Endothelial cell of hepatic sinusoid (primary cell): ENCODE results near the gene BEGAIN.

Experiments
- in situ Hi-C: cut with HindIII; loops from 2 replicates; pipeline ENCODE4 v1.10.0; 2017; ENCODE audit warnings: low sequenced_read_pairs

Gene BEGAIN

GRCh38 chr14:100583245-100583644 lies 4.0 kb downstream of the BEGAIN start:
- in situ Hi-C loops = loop anchor here (5.0 kb wide), 2 partner anchors 46 to 64 kb away; no protein-coding TSS in a partner anchor

GRCh38 chr14:100582496-100583165 lies 4.6 kb downstream of the BEGAIN start:
- in situ Hi-C loops = loop anchor here (5.0 kb wide), 2 partner anchors 45 to 65 kb away; no protein-coding TSS in a partner anchor

GRCh38 chr14:100581228-100582145 lies 5.7 kb downstream of the BEGAIN start:
- in situ Hi-C loops = loop anchor here (5.0 kb wide), 2 partner anchors 44 to 66 kb away; no protein-coding TSS in a partner anchor

- in situ Hi-C loops = loop anchor here (5.0 kb wide), 2 partner anchors 43 to 67 kb away; no protein-coding TSS in a partner anchor
Measured at GRCh38 chr14:100580316-100581227, 6.6 kb downstream of the BEGAIN start.

DNA sequence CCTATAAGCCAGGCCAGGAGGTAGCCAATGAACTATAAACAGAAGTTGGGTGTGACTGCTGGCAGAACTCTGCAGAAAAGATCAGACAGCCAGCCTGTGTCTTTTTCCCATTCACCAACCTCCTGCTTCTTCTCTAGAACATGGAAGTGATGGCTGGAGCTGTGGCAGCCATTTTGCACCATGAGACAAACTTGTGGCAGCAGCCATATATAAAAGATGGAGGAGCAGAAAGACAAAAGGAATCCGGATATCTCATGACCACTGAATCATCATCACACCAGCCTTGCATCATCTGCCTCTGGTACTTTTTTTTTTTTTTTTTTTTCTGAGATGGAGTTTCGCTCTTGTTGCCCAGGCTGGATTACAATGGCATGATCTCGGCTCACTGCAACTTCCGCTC lies 8.7 kb downstream of the BEGAIN start:
- in situ Hi-C loops = no loop called here

GRCh38 chr14:100577986-100578431 lies 9.2 kb downstream of the BEGAIN start:
- in situ Hi-C loops = no loop called here

DNA sequence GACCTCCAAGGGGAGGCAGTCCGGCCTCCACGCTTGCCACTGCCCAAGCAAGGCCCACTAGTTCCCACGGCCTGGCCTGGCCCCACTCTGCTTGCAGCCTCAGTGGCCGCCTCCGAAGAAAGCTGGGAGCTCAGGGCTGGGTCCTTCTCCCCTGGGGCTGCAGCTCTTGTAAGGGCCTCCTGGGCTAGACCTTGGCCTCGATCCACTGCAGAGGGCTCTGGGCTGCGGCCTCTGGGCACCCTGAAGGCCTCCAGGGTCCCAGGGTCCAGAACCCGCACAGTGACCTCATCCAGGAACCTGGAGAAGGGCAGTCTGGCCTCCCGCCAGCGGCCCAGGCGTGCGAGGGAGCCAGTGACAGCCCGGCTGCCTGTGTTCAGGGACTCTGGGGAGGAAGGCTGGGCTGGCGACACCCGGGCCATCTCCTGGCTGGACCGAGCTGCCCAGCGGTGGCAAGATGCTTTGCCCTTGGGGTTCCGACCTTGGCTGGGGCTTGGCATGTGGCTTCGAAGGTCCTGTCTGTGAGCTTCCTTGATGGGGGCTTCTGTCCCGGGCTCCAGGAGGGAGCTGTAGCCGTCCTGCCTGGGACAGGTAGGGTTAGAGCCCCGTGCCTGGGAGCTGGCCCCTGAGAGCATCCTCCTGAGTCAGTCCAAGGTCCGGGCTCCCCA lies 9.8 kb downstream of the BEGAIN start:
- in situ Hi-C loops = no loop called here

- in situ Hi-C loops = no loop called here
Measured at GRCh38 chr14:100576091-100577085, 10.8 kb downstream of the BEGAIN start.

GRCh38 chr14:100575266-100575995 lies 11.8 kb downstream of the BEGAIN start:
- in situ Hi-C loops = no loop called here

DNA sequence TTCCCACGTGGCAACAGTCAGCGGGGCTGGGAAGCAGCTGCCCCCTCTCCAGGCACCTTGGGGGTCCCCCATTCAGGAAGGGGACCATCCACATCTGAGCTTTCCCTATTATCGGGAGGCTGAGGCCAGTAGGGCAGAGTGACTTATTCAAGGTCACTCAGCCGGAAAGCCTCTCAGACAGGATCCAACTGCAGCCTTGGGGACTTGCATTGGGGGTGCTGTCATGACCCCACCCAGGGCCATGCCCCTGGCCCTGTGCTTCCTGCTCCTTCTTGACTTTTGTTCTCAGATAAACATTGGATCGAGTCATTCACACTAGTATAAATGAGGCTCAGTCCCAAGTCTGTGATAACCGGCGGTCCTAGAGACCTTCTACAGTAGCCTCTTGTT lies 12.6 kb downstream of the BEGAIN start:
- in situ Hi-C loops = no loop called here

DNA sequence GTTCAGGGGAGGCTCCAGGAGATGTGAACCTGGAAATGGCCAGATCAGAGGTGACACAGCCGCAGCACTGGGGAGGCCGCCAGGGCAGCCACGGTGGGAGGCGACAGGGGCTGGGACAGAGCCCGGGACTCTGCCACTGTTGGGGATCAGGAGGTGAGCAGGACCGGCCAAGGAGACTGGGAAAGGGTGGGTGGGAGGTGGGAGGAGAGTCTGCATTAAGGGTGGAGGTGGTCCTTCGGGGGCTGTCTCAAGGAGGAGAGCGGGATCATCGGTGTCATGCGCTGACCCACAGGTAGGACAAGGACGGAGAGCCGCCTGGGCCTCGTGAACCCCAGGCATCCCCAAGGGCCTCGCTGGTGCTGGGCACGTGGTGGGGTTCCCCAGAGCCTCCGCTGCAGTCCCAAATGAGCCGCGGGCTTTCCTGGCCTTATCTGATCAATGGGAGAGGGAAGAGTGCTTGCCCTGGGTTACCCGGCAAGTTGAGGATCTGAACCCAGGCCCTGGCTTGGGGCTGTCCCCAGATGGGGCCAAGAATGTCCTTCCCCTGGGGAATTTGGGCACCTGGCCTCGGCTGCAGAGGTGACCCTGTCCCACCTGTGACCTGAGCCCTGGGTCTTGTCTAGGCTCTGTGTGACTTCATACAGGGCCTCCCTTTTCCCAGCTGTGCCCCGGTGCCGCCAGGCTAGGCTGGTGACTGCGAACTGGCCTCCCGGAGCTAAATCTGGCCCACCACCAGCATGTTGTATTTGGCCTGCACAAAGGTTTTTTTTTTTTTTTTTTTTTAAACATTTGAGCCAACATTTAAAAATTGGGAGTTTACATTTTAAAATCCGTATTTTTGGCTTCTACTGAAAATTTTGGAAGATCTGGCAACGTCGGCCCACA lies 13.2 kb downstream of the BEGAIN start:
- in situ Hi-C loops = no loop called here

DNA sequence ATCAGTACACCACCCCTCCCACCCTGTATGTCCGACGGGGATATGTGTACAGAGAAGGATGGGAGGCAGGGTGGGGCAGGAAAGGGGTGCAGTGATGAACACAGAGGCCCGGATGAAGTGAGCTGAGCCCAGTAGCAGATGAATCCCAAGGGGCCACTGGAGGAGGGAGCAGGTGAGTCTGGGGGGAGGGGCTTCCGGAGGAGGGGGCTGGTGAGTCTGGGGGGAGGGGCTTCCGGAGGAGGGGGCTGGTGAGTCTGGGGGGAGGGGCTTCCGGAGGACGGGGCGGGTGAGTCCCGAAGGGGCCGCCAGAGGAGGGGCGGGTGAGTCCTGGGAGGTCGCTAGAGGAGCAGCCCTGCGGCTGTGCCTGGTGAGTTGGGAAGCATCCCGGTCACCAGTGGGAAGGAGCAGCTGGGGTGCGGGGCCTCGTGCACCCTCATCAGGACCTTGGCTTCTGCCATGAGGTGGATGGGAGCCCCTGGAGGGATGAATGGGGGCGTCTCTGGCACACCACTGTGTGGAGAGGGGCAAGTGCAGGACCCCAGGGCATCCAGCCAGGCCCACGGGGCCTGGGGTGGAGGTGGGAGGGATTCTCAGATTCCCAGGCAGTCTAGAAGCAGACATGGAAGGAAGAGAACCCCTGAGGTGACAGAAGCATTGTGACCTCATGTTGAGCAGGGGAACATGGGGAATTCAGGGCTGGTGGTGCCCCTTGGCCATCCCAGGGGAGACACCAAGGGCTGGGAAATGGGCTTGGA lies 14.0 kb downstream of the BEGAIN start:
- in situ Hi-C loops = no loop called here

GRCh38 chr14:100572543-100572942 lies 14.7 kb downstream of the BEGAIN start:
- in situ Hi-C loops = no loop called here

DNA sequence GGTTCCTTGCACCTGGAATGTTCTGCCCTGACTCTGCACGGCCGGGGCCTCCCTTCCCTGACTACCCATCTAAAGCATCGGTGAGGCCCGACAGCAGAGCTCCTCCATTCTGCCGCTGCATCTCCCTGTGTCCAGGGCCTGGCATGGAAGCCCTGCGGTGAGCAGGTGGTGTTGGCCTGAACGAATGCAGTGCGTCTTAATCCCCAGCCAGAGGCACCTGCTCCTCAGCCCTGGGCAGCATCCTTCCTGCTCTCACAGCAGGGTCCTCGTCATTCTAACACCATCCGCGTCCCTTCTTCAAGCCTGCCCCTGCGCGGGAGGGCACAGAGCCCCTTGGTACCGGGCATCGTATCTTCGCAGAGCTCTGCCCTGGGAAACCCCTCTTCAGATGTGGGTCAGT lies 15.4 kb downstream of the BEGAIN start:
- in situ Hi-C loops = no loop called here

DNA sequence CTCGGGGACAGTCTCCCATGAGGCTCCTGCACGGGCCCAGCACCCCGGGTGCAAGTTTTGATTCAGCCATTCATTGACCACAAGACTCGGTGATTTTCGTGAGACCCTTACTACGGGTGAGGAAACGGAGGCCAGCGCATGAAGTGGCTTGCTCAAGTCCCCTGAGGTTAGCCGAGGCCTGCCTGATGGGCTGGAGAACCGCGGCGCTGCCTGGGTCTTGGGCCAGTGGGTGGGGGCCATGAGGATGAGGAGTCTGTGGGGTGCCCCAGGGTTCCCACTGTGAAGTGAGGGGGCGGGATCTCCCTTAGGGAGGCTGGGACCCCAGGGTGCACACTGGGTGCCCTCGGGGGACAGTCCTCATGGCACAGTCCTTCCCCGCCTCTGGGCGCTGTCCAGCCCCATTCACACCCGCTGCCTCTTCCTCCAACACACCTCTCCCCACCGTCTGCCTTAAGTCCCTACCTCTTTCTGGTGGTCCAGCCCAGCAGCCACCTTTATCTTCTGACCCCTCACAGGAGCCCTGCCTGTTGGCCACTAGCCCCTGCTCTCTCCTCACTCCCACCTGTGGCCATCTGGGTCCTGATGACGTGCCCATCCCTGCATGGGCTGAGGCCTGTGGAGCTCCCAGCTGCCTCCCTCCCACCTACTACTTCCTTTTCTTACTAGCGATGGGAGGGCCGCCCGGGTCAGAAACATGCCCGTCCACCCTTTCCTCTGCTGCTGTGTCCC lies 16.3 kb downstream of the BEGAIN start:
- in situ Hi-C loops = no loop called here

- in situ Hi-C loops = no loop called here
Measured at GRCh38 chr14:100569734-100570286, 17.4 kb downstream of the BEGAIN start.
